ENCODE measurements around the gene KIF7. TPM values are rescaled to one million over a fixed set of nuclear protein-coding genes. Genes with fewer than 3 reads are reported as not detected.

KIF7 gene
- total RNA-seq, 4 donors from 2014 or later = 17.0 to 26.3 (median 18.3) TPM

GRCh38 chr15:89666184-89666857 is 11.1 kb upstream of the KIF7 start:
- no peaks in the 10 kb centered on the region for H3K36me3 ChIP-seq
- no peak for ATAC-seq
- no peaks in the 10 kb centered on the region for H3K9me3 ChIP-seq
- TF ChIP-seq CTCF (IDR thresholded peaks at IDR 0.05) (no peak), POLR2A (IDR thresholded peaks at IDR 0.05) (no peak), POLR2AphosphoS5 (IDR thresholded peaks at IDR 0.05) (no peak), EP300 (IDR thresholded peaks at IDR 0.05) (no peak)
- H3K27me3 ChIP-seq = no peaks in the 10 kb centered on the region
- H3K4me3 ChIP-seq = peak overlapping the region in 1 of 2 donors; percentile 57
- H3K27ac ChIP-seq = peak overlapping the region; percentile 51 to 91 (median 88)
- H3K4me1 ChIP-seq = peaks cover 0 to 30% (median 10%) of the 10 kb centered on the region in 3 donors
- 80% methylated on average over 1 of the region's 8 CpGs; no CpG with 5 or more reads in 1 of the 2 donors for WGBS, 2 donors (ENCODE audit: low coverage in 1 of 2)

- H3K36me3 ChIP-seq = no peaks in the 10 kb centered on the region
- H3K4me3 ChIP-seq = peak overlapping the region; percentile 36 to 57
- no peaks in the 10 kb centered on the region for H3K9me3 ChIP-seq
- H3K4me1 ChIP-seq = peaks cover 0 to 30% (median 10%) of the 10 kb centered on the region in 3 donors
- 0% methylated on average over 5 to 6 of the region's 72 CpGs for WGBS, 2 donors (ENCODE audit: low coverage in 1 of 2)
- peak overlapping the region; percentile 58 to 91 (median 88) for H3K27ac ChIP-seq
- TF ChIP-seq CTCF (IDR thresholded peaks at IDR 0.05) = no peak
- TF ChIP-seq EP300 (IDR thresholded peaks at IDR 0.05) = no peak
- peak; percentile 54 for TF ChIP-seq POLR2AphosphoS5 (IDR thresholded peaks at IDR 0.05)
- TF ChIP-seq POLR2A (IDR thresholded peaks at IDR 0.05) = peak; percentile 50 to 66
- peak; percentile 84 for ATAC-seq
- no peaks in the 10 kb centered on the region for H3K27me3 ChIP-seq
Measured at GRCh38 chr15:89665449-89666181, 10.3 kb upstream of the KIF7 start.

GRCh38 chr15:89664441-89665350 is 9.4 kb upstream of the KIF7 start:
- Histone ChIP-seq H3K27me3 (no peaks in the 10 kb centered on the region), H3K36me3 (no peaks in the 10 kb centered on the region), H3K27ac (peak overlapping the region; percentile 58 to 91 (median 80)), H3K4me1 (peaks cover 0 to 30% (median 10%) of the 10 kb centered on the region in 3 donors), H3K9me3 (no peaks in the 10 kb centered on the region), H3K4me3 (peak overlapping the region; percentile 36 to 57)
- no peak for TF ChIP-seq EP300 (IDR thresholded peaks at IDR 0.05)
- TF ChIP-seq CTCF (IDR thresholded peaks at IDR 0.05) = no peak
- TF ChIP-seq POLR2A (IDR thresholded peaks at IDR 0.05) = no peak
- TF ChIP-seq POLR2AphosphoS5 (IDR thresholded peaks at IDR 0.05) = no peak
- 60 to 81% methylated on average over 7 to 13 of the region's 13 CpGs for WGBS, 2 donors (ENCODE audit: low coverage in 1 of 2)
- no peak for ATAC-seq

- no peaks in the 10 kb centered on the region for H3K27me3 ChIP-seq
- H3K4me3 ChIP-seq = no peak overlapping the region
- ATAC-seq = peak; percentile 82
- H3K36me3 ChIP-seq = no peaks in the 10 kb centered on the region
- TF ChIP-seq POLR2A (IDR thresholded peaks at IDR 0.05) (peak in 1 of 2 donors; percentile 11), POLR2AphosphoS5 (IDR thresholded peaks at IDR 0.05) (no peak)
- H3K4me1 ChIP-seq = peaks cover 0 to 30% (median 10%) of the 10 kb centered on the region in 3 donors
- no peaks in the 10 kb centered on the region for H3K9me3 ChIP-seq
- 60% methylated on average over 1 of the region's 11 CpGs; no CpG with 5 or more reads in 1 of the 2 donors for WGBS, 2 donors (ENCODE audit: low coverage in 1 of 2)
- H3K27ac ChIP-seq = peak overlapping the region in 3 of 4 donors; percentile 52 to 62 (median 55)
Measured at GRCh38 chr15:89662893-89663626, 7.8 kb upstream of the KIF7 start.
